ENCODE data around the gene NSUN6.
"Not testable (repeated sequence)": the region's sequence is repeated elsewhere in the genome, so short reads cannot be mapped to it uniquely, and the experiment has no call there.

NSUN6 gene

DNA sequence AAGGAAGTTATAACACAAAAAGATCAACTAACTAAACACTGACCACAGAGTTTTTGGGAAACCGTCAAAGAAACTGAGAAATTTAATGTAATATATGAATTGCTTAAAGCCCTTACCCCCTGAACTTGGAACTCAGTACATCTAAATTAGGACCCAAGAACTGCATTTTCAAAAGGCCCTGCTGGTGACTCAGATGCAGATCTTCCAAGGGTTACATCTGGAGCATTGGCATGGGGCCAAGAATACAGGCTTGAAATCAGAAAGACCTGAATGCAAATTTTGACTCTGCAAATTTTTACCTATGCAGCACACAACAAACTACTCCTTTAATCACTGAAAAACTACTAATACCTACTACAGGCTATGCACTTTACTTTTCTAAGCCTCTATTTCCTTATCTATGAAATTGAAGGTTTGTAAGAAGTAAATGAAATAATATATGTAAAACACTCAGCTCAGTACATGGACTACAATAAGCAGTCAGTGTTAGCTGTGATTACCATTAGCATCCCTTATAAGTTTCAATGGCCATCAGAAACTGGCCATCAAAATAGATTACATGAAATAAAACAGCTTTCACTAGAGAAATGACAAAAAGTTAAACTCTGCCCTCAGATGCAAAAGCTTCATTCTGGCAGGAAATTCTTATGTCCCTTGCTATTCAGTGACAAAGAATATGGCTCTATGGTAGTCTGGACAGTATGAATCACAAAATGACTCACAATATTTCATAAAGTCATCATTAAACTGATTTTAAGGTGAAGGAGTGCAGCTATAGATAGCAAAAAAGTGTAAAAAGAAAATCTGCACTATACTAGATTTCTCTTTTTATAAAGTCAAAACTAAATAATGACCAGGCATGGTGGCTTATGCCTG lies 43.6 kb downstream of the NSUN6 start:
- DNase-seq = peak; percentile 86

- DNase-seq = no peak
Observed at GRCh38 chr10:18606051-18606695, 45.2 kb downstream of the NSUN6 start.

GRCh38 chr10:18601321-18601720 lies 50.1 kb downstream of the NSUN6 start:
- no peak for DNase-seq

- no peak for DNase-seq
Observed at GRCh38 chr10:18599392-18599791, 52.0 kb downstream of the NSUN6 start.

GRCh38 chr10:18594574-18595156 lies 56.7 kb downstream of the NSUN6 start:
- DNase-seq = no peak

DNA sequence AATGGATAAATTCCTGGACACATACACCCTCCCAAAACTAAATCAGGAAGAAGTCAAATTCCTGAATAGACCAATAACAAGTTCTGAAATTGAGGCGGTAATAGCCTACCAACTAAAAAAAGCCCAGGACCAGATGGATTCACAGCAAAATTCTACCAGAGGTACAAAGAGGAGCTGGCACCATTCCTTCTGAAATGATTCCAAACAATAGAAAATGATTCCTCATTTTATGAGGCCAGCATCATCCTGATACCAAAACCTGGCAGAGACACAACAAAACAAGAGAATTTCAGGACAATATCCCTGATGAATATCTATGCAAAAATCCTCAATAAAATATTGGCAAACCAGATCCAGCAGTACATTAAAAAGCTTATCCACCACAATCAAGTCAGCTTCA lies 60.2 kb downstream of the NSUN6 start:
- not testable (repeated sequence) for DNase-seq

GRCh38 chr10:18586637-18587036 lies 64.8 kb downstream of the NSUN6 start:
- DNase-seq = not testable (repeated sequence)

GRCh38 chr10:18583575-18584270 lies 67.7 kb downstream of the NSUN6 start:
- no peak for DNase-seq

GRCh38 chr10:18582803-18583202 lies 68.6 kb downstream of the NSUN6 start:
- no peak for DNase-seq

- DNase-seq = no peak
Observed at GRCh38 chr10:18577823-18578685, 73.3 kb downstream of the NSUN6 start.

GRCh38 chr10:18576586-18576985 lies 74.8 kb downstream of the NSUN6 start:
- no peak for DNase-seq

DNA sequence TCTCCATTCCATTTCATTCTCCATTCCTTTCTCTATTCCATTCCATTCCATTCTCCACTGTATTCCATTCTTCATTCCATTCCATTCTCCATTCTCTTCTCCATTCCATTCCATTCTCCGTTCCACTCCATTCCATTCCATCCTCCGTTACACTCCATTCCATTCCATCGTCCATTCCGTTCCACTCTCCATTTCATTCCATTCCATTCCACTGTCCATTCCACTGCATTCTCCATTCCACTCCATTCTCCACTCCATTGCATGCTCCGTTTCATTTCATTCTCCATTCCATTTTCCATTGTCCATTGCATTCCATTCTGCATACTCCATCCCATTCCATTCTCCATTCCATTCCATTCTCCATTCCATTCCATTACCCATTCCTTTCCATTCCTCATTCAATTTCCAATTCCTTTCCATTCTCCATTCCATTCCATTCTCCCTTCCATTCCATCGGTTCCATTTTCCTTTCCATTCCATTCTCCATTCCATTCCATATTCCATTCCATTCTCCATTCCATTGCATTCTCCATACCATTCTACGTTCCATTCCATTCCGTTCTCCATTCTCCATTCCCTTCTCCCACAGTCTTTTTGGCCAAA lies 78.3 kb downstream of the NSUN6 start:
- no peak for DNase-seq

DNA sequence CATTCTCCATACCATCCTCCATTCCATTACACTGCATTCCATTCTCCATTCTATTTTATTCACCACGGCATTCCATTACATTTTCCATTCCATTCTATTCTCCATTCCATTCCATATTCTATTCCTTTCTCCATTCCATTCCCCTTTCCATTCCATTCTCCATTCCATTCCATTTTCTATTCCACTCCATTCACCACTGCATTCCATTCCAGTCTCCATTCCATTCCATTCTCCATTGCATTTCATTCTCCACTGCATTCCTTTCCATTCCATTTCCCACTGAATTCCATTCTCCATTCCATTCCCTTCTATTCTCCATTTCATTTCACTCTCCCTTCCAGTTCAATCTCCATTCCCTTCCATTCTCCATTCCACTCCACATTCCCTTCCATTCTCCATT lies 79.6 kb downstream of the NSUN6 start:
- no peak for DNase-seq

DNA sequence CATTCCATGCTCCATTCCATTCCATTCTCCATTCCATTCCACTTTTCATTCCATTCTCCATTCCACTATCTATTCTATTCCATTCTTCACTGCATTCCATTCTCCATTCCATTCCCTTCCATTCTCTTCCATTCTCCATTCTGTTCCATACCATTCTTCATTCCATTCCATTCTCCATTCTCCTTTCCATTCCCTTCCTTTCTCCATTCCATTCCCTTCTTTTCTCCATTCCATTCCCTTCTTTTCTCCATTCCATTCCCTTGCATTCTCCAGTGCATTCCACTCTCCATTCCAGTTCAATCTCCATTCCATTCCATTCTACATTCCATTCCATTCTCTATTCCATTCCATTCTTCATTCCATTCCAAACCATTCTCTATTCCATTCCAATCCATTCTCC lies 80.3 kb downstream of the NSUN6 start:
- no peak for DNase-seq

- not testable (repeated sequence) for DNase-seq
Observed at GRCh38 chr10:18570386-18570785, 81.0 kb downstream of the NSUN6 start.

GRCh38 chr10:18567343-18567856 lies 84.0 kb downstream of the NSUN6 start:
- no peak for DNase-seq

DNA sequence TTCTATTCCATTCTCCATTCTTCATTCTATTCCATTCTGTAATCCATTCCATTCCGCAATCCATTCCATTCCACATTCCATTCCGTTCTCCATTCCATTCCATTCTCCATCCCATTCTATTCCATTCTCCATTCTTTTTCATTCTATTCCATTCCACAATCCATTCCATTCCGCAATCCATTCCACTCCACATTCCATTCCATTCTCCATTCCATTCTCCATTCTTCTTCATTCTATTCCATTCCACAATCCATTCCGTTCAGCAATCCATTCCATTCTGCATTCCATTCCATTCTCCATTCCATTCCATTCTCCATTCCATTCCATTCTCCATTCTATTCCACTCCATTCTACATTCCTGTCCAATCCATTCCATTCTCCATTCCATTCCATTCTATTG lies 85.2 kb downstream of the NSUN6 start:
- no peak for DNase-seq

DNA sequence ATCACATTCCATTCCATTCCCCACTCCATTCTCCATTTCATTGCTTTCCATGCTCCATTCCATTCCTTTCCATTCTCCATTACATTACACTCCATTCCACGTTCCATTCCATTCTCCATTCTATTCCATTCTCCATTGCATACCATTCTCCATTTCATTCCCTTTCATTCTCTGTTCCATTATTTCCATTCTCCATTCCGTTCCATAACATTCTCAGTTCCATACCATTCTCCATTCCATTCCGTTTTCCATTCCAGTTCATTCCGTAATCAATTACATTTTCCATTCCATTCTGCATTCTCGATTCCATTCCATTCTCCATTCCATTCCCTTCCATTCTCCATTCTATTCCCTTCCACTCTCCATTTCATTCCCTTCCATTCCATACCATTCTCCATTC lies 86.4 kb downstream of the NSUN6 start:
- no peak for DNase-seq

- DNase-seq = no peak
Observed at GRCh38 chr10:18563003-18563726, 88.2 kb downstream of the NSUN6 start.

GRCh38 chr10:18561861-18562551 lies 89.4 kb downstream of the NSUN6 start:
- DNase-seq = no peak

All from fibroblast of skin of right quadriceps (primary cell).